LNCAP (cell line): ENCODE data around the gene LILRB4.

Experiments
- TF ChIP-seq, protein P1 (sequence below): fragments of 450-650 bp; IDR thresholded peaks from 2 replicates; pipeline ENCODE4 v1.5.1; 2017; ENCODE audit warnings: mild to moderate bottlenecking

The LILRB4 gene

DNA sequence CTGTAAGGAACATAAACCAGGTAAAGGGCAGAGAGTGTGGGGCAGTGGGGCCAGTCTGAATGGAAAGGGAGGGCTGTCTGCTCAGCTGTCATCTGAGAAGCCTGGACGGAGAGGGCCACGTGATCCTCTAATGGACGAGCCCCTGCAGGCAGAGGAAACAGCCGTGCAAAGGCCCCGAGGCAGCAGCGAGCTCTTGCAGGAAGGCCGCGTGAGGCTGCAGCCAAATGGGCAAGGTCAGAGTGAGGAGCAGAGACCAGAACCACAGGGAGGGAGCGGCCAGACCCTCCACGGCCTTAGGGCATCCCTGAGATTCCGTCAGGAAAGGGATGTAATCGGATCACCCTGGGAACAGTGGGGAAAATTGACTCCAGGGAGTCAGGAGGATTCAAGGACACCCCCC, 4.4 kb downstream of the LILRB4 start:
- TF ChIP-seq, protein P1, sequence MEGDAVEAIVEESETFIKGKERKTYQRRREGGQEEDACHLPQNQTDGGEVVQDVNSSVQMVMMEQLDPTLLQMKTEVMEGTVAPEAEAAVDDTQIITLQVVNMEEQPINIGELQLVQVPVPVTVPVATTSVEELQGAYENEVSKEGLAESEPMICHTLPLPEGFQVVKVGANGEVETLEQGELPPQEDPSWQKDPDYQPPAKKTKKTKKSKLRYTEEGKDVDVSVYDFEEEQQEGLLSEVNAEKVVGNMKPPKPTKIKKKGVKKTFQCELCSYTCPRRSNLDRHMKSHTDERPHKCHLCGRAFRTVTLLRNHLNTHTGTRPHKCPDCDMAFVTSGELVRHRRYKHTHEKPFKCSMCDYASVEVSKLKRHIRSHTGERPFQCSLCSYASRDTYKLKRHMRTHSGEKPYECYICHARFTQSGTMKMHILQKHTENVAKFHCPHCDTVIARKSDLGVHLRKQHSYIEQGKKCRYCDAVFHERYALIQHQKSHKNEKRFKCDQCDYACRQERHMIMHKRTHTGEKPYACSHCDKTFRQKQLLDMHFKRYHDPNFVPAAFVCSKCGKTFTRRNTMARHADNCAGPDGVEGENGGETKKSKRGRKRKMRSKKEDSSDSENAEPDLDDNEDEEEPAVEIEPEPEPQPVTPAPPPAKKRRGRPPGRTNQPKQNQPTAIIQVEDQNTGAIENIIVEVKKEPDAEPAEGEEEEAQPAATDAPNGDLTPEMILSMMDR: no peak

DNA sequence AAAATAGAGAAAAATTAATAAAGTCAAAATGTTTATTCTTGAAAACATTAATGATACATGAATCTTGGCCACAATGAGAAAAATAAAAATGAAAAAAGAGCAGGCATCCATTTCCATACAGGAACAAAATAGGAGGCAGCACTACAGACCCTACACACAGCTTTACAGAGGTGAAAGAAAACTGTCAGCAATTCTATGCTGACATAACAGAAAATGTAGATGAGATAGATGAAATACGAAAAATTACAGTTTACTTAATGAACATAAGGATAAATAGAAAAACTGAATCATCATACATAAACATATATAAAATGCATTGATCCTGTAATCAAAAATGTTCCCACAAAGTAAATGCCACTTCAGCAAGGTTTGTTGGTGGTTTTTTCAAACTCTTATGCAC, 5.6 kb downstream of the LILRB4 start:
- TF ChIP-seq, protein P1: no peak

DNA sequence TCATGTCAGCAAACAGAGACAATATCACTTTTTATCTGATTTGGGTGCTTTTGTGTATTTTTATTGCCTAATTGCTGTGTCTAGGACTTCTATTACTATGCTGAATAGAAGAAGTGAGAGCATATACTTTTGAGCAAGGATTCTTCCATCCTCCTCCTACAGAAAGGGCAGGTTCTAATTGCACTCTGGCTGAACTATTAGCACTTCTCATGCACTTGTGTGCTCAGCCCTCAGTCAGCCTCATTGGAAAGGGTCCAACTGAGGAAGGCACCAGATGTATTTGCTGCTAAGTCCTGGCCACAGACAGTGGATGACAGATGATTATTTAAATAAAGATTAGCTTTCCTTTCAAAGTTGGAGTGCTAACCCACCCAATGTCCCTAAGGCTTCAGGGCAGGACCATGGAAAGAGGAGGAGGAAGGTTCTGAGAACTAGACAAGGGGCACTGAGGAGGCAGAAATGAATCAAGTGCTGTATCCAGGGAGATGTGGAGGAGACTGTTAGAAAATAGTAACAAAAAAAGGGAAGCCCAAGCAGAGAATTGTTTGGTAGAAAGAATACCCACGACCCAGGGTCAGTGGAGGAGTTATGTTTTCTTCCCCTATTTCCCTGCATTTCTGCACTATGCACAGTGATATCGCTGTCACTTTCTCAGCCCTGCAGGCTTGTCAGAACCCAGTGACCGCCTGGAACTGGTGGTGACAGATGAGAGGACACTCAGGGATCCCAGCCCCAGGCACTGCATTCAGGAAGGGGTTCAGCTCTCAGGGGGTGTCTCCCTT, 8.0 kb downstream of the LILRB4 start:
- TF ChIP-seq, protein P1: no peak

DNA sequence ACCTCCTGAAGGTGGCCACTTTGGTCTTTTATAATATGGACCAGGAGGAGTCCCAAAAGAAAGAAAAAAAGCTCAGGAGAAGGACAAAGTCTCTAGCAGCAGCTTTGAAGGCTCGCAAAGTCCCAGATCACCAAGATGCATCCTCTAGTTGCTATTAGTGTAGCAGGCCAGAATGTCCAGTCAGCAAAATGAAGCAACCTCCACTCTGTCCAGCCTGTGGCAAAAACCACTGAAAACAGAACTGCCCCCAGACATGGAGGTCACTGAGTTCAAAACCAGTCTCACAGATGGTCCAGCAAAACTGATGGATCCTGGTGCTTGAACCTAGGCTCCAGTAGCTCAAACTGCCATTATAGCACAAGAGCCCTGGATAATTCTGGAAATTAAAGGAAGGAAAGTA, 10.4 kb downstream of the LILRB4 start:
- TF ChIP-seq, protein P1: no peak

DNA sequence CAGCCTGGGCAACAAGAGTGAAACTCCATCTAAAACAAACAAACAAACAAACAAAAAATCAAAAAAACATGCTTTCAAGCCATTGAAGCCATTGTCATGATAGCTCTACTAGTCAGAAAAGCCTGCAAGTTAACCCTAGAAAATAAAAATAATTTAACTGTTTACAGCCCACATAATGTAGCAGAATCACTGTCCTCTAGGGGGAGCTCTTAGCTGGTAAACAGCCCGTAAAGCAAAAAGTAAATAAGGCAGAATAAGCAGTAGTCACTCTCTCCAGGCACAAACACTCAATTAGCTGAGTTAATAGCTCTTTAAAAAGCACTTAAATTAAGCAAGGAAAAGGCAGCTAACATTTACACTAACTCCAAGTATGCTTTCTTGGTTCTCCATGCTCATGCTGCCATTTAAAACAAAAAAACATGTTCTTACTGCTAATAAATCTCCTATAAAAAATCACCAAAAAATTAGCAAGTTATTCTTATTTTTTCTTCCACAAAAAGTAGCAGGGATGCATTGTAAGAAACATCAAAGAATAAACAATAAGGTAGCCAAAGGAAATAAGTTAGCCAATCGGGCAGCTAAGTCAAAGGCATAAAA, 11.3 kb downstream of the LILRB4 start:
- TF ChIP-seq, protein P1: peak; percentile 82

DNA sequence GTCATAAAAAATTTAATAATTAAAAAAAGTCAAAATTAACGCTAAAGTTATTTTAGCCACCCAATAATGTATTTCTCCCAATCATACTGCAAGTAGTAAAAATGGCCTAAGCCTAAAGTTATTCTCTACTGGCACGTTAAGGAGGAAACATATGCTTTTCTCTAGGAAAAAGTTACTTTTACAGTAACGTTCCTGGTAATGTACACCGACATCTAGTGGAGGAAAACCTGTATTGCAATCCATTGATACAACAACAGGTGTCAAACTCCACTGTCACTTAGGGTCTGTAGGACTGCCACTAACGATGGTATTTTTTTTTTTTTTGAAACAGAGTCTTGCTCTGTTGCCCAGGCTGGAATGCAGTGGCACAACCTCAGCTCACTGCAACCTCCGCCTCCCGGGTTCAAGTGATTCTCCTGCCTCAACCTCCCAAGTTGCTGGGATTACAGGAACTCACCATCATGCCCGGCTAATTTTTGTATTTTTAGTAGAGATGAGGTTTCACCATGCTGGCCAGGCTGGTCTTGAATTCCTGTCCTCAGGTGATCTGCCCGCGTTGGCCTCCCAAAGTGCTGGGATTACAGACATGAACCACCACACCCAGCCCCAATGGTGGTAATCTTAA, 13.5 kb downstream of the LILRB4 start:
- TF ChIP-seq, protein P1: peak; percentile 82

DNA sequence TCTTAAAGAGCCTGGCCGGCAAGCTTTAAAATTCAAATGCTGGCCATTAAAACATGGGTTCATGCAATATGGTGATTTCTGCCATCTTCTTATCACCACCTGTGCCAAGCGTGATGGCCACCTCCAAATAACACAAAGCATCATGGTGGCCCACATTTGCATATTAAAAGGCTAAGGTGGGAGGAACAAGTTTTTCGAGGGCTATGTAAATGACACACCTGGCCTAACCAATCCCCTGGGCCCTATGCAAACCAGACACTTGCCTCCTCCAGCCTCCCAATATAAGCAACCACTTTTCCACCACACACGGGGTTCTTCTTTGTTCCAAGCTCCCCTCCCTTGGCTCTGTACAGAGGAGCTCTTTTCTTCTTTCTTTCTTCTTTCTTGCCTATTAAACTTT, 14.4 kb downstream of the LILRB4 start:
- TF ChIP-seq, protein P1: no peak
